GM19025 (cell line): ENCODE data around the gene GNAZ.
A peak's percentile ranks its signal among the peaks of the same experiment; 100 is the strongest.
"Not testable (repeated sequence)": the region's sequence is repeated elsewhere in the genome, so short reads cannot be mapped to it uniquely, and the experiment has no call there.

Source experiments
- ATAC-seq: cut with Tn5 transposase; IDR thresholded peaks from one replicate; pipeline ENCODE4 v1.9.1; 2021; ENCODE audit warnings: mild to moderate bottlenecking, low read depth, moderate library complexity; ENCODE audit not compliant: unreplicated experiment

GNAZ gene

DNA sequence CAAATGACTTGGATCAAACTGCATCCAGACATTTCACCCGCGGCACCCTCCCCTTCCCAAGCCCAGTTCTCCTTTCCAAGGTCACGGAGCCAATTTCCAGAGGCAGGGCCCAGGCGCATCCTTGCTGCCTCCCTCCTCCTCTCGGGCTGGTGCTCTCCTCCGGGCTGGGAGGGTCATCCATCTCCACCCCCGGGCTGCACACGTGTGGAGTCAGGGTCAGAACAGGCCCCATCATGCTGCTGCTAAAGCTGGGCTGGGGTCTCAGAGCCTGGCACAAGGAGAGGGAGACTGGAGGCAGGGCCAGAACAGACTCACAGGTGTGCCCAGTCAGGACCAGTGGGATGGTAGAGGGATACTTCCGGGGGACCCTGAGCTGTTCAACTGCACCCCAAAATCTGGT lies 57.5 kb downstream of the GNAZ start:
- ATAC-seq: no peak

DNA sequence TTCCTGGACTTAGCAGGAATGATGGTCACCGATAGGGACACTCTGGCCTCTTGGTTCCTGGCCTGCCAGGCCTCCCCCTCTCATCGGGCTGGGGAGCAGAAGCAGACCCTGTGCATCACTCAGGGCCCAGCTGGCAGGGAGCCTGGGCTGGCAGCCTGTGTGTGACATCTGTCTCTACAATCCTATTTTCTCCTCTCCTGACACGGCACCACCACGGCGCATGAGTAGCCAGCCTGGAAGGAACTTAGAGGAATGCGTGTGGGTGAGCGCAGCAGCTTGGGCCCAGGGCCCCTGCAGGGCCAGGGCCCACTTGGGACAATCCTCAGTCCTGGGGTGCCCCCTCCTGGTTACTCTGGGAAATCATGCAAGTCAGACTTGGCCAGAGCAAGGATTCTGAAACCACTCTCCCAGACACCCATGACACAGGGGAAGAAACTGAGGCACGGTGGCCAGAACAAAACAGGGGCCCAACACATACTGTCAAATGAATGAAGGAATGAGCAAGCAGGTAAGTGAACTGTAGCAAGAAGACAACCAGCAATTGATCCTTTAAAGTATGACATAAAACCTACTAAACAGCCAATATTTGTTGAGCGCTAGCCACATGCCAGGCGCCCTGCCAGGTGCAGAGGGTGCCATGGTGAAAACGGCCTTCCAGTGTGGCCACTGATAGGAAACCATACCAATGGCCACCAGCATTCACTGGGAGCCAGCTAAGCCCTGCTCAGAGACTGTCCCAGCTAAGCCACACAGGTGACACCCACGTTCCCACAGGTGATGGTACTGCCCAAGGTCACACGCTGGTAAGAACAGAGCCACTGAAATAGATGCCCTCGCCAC lies 58.2 kb downstream of the GNAZ start:
- ATAC-seq: no peak

DNA sequence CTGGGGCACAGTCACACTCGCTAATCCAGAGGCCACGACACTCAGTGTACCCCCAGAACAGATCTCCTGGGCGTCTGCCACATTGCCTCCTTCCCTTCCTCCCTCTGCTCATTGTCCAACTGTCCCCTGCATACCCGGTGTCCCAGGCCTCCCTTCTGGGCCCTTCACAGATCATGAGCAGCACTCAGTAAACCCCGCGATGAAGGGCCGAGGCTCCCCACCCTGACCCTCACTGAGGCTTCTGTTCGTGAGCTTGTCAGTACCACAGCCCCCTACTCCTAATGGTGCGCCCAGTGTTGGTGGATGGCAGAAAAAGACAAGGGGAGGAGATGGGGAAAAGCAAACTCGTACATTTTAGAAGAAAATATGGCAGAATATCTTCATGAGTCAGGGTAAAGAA lies 58.8 kb downstream of the GNAZ start:
- no peak for ATAC-seq

DNA sequence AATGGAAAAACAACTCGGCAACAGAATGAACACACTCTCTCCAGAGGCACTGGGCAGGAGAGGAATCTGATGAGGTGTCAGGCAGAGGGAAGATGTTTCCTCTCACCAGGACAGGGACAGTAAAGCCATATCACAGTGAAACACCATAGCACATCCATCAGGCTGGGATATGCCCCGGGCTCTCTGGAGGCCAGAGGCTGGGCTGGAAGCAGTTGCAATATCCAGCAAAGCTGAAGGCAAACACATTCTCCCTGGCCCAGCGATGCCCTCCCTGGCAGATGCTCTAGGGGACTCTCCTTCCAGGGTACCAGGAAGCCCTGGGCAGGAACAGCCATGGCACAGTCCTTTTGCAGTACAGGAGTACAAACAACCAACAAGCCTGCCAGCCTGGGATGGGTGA lies 60.4 kb downstream of the GNAZ start:
- ATAC-seq: no peak

DNA sequence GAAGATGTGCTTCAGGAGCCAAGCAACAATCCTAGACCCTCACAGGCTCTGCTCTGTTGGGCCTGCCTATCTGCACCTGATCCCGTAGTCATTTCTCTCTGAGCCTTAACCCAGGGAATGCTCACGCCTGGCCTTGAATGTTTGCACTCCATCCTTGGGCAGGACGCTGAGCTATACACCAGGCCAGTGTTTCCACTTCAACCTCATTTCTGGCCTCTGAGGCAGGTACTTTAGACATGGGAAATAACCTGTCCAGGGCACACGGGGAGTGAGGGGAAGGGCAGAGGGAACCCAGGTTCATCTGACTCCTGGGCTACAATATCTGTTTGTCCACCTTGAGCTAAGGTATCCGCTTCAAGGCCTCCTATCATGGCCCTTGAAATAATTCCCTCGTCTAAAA lies 61.6 kb downstream of the GNAZ start:
- no peak for ATAC-seq

DNA sequence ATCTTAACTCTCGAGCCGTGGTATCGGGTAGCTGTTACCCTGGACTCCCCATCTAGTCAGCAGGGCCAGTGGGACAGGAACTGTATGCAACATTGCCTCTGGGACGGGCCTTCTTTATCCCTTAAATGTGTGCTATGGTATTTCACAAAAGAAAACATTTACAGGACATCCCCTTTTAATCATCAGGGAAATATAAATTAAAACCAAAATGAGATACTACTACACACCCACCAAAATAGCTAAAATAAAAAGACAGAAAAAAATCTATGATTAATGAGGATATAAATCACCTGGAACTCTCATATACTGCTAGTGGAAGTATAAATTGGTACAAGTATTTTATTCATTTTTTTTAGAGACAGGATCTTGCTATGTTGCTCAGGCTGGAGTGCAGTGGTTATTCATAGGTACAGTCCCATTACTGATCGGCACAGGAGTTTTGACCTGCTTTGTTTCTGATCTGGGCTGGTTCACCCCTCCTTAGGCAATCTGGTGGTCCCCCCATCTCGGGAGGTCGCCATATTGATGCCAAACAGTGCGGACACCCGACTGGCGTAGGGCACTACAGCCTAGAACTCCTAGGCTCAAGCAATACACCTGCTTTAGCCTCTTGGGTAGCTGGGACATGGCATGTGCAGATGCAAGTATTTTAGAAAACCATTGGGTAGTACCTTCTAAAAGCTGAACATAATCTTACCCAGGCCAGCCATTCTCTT lies 62.2 kb downstream of the GNAZ start:
- no peak for ATAC-seq

DNA sequence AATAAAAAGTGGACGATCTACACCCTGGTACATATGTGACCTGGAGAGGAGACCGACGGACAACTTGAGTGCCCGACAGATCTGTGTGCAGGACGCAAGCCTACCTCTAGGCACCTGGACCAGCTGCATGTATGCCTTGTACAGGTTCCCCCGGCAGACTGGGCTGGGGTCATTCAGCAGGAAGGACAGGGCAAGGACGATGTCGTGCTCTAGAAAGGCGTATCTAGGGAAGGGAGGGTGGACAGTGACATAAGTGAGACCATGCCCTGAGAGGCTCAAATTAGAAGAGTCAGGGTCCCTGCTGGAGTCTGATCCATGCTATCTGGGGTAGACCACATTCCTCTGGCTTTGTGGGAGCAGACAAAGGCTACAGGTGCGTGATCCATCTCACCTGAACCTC lies 63.6 kb downstream of the GNAZ start:
- no peak for ATAC-seq

DNA sequence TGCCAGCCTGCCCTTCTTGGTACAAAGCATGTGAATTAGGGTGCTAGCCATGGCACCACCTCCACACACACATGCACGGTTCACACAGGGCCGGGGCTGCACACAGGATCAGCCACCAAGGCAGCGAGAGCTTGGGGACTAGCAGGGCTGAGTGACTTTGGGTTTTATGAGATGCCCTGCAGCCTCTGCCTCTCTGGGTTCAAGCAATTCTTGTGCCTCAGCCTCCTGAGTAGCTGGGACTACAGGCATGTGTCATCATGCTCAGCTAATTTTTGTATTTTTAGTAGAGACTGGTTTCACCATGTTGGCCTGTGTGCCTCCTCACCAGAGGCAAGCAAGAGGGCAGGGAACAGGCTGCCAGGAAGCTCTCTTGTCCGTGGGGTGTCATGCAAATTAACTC lies 66.7 kb downstream of the GNAZ start:
- not testable (repeated sequence) for ATAC-seq

DNA sequence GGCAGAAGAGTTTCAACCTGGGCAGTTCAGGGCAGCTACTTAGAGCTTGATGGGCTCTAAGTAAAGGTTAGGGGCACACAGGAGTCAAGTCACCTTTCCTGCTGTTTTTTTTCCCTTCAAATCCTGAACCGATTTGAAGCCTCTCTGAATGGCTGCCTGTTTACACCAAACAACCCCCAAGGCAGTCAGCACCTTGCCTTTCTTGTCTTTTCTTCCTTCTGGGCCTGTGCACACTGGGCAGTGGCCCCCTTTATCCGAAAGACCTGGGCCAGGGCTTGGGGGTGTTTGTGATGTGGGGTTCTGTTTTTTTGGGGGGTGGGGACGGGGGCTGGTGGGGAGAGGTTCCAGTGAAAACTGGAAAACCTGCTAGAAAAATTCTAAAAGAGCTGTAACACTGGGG lies 67.1 kb downstream of the GNAZ start:
- ATAC-seq: no peak

DNA sequence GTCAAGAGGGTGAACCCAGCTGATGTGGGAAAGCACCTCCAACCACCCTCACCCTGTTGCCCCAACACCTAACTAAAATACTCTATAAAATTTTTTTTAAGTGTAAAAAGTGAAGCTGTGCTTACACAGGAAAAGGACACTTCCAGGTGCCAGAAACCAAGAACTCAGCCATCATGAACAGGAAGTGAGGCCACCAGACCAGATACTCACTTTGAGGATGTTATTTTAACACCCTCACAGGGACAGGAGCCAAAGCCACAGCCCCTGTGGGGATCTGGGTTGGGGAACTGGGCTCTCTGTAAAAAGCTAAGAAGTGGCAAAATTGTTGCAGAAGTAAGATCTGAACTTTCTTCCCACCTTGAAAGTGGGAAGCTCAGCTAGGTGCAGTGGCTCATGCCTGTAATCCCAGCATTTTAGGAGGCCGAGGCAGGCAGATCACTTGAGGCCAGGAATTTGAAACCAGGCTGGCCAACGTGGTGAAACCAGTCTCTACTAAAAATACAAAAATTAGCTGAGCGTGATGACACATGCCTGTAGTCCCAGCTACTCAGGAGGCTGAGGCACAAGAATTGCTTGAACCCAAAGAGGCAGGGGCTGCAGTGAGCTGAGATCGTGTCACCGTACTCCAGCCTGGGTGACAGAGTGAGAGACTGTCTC lies 67.7 kb downstream of the GNAZ start:
- ATAC-seq: peak; percentile 40

DNA sequence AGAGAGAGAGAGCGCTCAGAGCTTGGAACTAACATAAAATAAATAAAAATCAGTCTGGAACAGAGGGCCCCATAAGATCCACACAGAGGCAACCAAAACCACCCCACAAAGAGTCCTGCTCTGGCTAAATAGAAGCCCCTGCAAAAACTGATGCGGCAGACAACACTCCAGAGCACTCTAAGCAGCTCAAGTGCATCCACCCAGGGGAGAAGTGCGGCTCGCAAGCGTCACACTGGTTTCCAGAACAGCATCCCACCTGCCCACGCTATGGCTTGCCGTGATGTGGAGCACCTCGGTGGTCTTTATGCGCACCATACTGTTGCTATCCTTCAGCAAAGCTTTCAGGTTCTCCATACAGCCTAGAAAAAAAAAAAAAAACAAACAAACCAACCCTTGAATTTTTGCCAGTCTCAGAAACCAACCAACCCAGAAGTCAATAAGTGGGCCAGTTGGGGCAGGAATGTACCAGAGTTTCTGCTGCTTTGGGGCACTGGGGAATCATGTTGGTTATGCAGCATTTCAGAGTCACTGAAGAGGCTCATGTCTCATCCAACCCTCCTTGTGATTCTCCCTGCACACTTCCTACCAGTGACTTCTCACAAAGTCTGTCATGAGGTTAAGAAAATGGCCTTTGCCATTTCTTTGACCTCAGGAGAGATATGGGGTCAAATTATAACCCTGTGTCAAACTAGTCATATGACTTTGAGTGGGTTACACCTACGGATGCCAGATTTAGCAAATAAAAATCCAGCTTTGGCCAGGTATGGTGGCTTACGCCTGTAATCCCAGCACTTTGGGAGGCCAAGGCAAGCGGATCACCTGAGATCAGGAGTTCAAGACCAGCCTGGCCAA lies 68.5 kb downstream of the GNAZ start:
- ATAC-seq: no peak

DNA sequence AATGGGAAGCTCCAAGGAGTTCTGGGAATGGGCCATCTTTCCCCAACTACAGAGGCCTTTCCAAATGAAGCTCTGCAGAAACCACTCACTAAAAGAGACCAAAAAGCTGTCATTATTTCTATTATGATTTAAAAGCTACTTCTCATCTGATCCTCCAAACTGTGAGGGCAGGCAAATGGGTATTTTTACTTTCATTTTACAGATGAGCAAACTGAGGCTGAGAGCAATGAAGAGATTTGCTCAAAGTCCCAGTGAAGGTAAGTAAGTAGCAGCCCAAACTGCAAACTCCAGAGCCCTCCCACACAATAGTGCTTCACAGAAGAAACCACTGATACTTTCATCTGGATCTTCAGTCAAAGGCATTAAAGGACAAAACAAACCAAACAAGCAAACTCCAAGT lies 70.1 kb downstream of the GNAZ start:
- no peak for ATAC-seq

DNA sequence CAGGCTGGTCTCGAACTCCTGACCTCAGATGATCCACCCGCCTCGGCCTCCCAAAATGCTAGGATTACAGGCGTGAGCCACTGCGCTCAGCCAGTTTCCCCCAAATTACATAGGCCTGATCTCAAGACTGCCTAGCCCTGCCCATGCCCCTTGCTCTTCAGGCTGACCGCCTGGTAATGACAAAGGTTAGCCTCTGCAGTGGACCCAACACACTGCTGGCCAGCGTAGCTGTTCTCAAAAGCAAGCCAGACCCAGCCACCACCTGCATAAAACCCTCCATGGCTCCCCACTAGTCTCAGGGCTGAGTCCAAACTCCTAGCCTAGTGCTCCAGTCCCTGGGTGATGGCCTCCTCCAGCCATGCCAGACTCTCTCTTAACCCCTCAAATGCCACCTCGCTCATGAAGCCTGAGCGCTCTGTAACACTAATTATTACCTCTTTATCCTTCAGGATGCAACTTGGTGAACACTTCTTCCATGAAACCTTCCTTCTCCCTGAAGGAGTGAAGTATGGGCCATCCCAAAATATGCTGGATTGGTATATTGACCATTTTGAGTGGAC lies 72.3 kb downstream of the GNAZ start:
- no peak for ATAC-seq

DNA sequence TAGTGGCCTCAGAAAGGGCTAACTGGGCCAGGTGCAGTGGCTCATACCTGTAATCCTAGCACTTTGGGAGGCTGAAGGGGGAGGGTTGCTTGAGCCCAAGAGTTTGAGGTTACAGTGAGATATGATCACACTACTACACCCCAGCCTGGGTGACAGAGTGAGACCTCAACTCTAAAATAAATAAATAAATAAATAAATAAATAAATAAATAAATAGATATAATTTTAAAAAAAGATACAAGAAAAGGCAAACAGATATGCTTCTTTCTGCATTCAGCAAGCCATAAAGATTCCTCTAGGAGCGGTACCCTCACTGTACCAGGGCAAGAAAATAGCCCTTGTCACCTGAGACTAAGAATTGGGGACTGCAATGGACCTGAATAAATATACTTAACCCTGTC lies 72.8 kb downstream of the GNAZ start:
- no peak for ATAC-seq

DNA sequence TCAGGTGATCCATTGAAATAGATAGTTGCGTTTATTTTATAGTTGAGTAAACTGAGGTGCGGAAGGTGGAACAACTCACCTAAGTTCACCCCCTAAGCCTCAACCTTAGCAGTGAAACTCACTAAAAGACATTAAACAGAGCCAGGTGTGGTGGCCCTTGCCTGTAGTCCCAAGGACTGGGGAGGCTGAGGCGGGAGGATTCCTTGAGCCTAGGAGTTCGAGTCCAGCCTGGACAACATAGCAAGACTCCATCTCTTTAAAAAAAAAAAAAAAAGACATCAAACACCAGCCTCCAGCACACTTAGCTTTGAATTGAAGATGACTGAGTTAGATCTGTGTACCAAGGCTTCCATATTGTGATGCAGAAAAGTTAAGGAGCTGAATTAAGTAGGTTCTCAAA lies 74.1 kb downstream of the GNAZ start:
- no peak for ATAC-seq

DNA sequence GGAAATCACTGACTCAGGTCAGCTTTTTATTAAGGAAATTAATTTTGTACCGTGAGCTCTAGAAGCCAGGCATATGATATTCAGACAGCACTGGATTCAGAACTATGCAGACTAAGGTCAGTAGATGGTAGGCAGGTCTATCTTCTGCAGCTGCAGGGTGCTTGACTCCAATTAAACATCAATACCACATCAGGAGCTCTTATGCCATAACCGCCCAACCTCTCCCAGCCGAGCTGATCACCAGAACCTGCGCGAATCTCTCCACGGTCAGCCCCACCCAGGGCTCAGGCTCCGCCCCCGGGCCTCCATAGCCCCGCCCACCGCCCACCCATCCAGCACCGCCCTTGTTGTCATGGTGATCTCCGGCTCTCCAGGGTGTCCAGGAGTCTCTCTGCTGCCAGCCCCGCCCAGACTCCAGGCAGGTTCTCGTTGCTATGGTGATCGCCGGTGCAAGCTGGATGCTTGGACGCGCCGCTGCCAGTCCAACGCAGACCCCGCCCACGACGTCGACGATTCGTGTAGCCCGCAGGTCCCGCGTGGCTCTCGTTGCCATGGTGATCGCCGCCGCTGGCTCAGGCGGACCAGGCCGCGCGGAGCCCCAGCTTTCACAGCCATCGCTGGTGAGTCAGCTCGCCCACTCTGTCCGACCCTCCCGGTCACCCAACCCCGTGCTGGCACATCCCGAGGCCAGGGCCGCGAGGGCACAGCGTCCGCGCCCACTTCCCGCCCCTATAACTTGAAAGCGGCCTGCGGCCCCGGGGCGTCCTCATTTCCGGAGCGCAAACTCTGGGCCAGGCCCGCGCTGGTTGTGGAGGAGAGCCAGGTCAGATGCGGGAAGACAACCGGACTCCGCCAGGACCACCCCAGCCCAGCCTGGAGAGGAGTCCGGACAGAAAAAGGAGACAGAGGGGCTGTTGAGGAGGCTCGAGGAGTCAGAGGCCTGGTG lies 74.9 kb downstream of the GNAZ start, which contains the start of gene RAB36:
Gene RAB36, plus strand, starts transcription at position 546 of the 946 bp plus-strand sequence. CDS start 1,140 bp downstream, outside the sequence.
- ATAC-seq: peak; percentile 48

DNA sequence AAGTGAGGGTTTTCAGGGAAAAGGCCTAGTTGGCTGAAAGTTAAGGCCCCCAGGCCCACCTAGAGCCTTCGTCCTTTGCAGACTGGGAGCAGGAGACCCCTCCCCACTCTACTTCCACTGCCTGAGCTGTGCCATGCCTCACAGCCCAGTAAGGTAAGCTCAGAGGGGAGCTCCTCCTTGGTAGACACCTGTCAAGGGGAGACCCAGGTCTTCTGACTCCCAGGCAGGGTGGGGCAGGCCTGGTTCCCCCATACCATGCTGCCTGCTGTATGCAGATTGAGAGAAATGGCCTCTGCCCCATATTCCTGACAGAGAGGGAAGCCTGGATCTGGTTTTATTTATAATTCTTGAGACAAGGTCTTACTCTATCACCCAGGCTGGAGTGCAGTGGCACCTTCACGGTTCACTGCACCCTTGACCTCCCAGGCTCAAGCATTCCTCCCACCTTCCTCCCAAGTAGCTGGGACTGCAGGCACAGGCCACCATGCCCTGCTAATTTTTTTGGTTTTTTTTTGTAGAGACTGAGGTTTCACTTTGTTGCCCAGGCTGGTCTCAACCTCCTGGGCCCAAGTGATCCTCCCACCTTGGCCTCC lies 75.7 kb downstream of the GNAZ start:
- ATAC-seq: no peak

DNA sequence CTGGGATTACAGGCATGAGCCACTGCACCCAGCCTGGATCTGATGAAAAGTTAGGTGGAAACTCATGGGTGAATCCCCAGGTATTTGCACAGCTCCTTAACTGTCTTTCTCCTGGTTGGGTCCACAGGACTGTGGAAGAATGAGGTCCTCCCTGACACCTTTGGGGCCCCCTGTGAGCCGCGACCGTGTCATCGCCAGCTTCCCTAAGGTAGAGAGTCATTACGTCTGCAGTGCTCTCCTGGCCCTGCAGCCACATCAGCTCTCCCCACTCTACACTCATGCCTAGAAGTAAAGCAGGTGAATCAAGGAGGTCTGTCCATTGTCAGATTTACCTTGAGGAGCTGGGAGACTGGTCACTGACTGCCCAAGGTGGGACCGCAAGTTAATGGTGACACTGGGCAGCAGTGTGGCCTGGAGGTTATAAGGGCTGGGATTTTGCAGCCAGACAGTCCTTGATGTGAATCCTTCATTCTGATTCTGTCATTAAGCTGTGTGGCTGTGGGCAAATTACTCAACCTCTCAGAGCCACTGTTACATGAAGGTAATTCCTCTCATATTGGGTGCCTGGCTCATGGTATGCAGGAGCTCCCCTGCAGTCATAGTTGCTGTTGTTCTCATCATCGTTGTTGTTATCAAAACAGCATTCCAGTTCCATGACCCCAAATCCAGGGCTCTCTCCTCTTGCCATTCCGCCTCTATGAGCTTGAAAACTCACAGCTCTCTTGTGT lies 76.3 kb downstream of the GNAZ start:
- ATAC-seq: no peak
